Calu3 (cell line): ENCODE measurements around the gene CCDC150. TPM values are rescaled to one million over a fixed set of nuclear protein-coding genes. Genes with fewer than 3 reads are reported as not detected.
A peak's percentile ranks its signal among the peaks of the same experiment; 100 is the strongest.

ENCODE experiments used
- Bru-seq: library from RNA; stranded (reverse); fragments of 400-500 nt; gene quantifications from one replicate; lab custom pipeline; 2021; lab: Mats Ljungman, UMichigan
- BruChase-seq, 2 experiments: library from RNA; stranded (reverse); fragments of 400-500 nt; gene quantifications; one replicate each; lab custom pipeline; 2021; lab: Mats Ljungman, UMichigan
- BruUV-seq: library from RNA; stranded (reverse); fragments of 400-500 nt; replicated peaks from 2 replicates; lab custom pipeline; 2021; lab: Mats Ljungman, UMichigan
- CTCF ChIA-PET: fragments of 300-600 bp; sonication (Branson Sonifier 250); formaldehyde crosslinking; loops from one replicate; lab custom pipeline; 2022; ENCODE audit warnings: antibody characterized with exemption; lab: Charles Lee
- DNase-seq: peaks from one replicate; pipeline ENCODE4 v3.0.0; 2022
- H3K27ac Mint-ChIP-seq: one replicate; pipeline ENCODE4 v1.8.0; 2022; ENCODE audit warnings: mixed read lengths; ENCODE audit not compliant: unreplicated experiment
- H3K27me3 Mint-ChIP-seq: one replicate; pipeline ENCODE4 v1.8.0; 2022; ENCODE audit warnings: mixed read lengths; ENCODE audit not compliant: unreplicated experiment
- H3K36me3 Mint-ChIP-seq: one replicate; pipeline ENCODE4 v1.8.0; 2022; ENCODE audit warnings: mild to moderate bottlenecking, moderate library complexity, mixed read lengths; ENCODE audit not compliant: insufficient read depth, unreplicated experiment
- H3K4me1 Mint-ChIP-seq: one replicate; pipeline ENCODE4 v1.8.0; 2022; ENCODE audit warnings: mild to moderate bottlenecking, low read depth, mixed read lengths; ENCODE audit not compliant: unreplicated experiment
- H3K4me3 Mint-ChIP-seq: one replicate; pipeline ENCODE4 v1.8.0; 2022; ENCODE audit warnings: mild to moderate bottlenecking, low read depth, moderate library complexity, mixed read lengths; ENCODE audit not compliant: unreplicated experiment
- H3K9me3 Mint-ChIP-seq: one replicate; pipeline ENCODE4 v1.8.0; 2022; ENCODE audit warnings: low read depth, mixed read lengths; ENCODE audit not compliant: unreplicated experiment
- intact Hi-C: fragments of 100-400 bp; cut with micrococcal nuclease; formaldehyde crosslinking; loops from one replicate; pipeline ENCODE4 v1.10.0; 2022; ENCODE audit not compliant: unreplicated experiment
- long read RNA-seq: library from polyadenylated mRNA; stranded (forward); transcript quantifications from one replicate; pipeline ENCODE4 v2.0.0, GENCODE V29; 2022
- total RNA-seq: library from RNA; stranded (reverse); gene quantifications from 2 replicates; pipeline ENCODE4 v1.2.3, GENCODE V29; 2022
- TF ChIP-seq, protein P1 (sequence below): fragments of 200-600 bp; IDR thresholded peaks from one replicate; pipeline ENCODE4 v1.8.0; 2022; ENCODE audit warnings: antibody characterized with exemption; ENCODE audit not compliant: unreplicated experiment

CCDC150 gene
- total RNA-seq, result 20.2 and 21.7 TPM in 2 replicates
- percentile 66 among the genes with signal in this experiment for Bru-seq, nascent RNA
- BruChase-seq, experiment 1, labeled RNA remaining after a 6-hour chase, result percentile 52 among the genes with signal in this experiment
- BruChase-seq, experiment 2, labeled RNA remaining after a 2-hour chase, result percentile 56 among the genes with signal in this experiment
- long read RNA-seq, partial matches to known transcripts, result 1 of 6 reads
- long read RNA-seq, other reads (novel, unspliced or antisense), result 5 of 6 reads

DNA sequence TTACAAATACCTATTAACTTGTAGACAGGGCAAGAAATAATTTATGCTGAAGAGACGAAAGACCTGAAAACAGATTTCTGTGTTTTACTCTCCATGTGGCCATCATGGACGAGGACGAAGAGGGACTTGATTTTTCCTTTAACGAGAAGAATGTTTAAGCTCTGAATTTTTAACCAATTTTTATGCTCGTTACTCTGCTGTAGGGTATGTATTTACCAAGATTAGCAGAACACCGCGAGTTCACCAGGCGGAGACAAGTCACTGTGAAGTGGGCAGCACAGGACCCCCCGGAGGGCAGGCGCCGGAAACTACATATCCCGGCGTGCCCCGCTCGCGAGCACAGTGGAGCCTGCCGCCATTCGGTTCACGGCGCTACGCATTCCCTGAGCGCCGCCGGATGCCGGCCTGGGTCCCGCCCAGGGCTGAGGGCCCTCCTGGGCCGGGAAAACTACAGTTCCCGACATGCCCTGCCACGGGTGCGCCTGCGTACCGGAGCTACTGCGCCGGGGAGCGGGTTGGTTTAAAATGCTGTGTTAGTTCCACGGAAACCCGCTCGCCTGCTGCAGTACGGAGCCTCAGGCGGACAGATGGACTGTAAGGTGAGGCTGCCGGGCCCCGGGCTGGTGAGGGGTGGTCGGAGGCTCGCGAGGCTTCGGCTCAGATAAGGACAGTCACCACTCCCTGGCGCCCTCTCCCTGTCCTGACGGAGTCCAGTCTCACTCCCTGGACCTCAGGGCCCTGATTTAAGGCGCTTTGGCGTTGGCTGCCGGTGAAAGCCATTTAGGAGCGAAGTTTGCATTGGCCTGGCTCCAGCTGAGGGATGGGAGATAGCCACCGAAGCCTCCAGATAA, at the start of gene CCDC150:
Gene CCDC150 (plus strand): TSS at position 536 of the 851 bp plus-strand sequence. CDS start 52 bp downstream, at position 588.
- intact Hi-C loops, result loop anchor here (1.0 kb wide), 1 partner anchor 347 kb away; no protein-coding TSS in a partner anchor
- DNase-seq, result peak; percentile 97
- Mint-ChIP-seq H3K4me1 (peaks cover 23% of the 10 kb centered on the region), H3K27ac (peak within 1 kb of the TSS; percentile 93), H3K9me3 (peaks cover 3% of the 10 kb centered on the region), H3K4me3 (peak within 1 kb of the TSS; percentile 98), H3K27me3 (no peaks in the 10 kb centered on the region), H3K36me3 (peaks cover 23% of the 10 kb centered on the region)
- CTCF ChIA-PET, result interaction anchor here (1.0 kb wide), 1 partner anchor 57 kb away, joined by 4 read pairs; no protein-coding TSS in a partner anchor
- TF ChIP-seq, protein P1, sequence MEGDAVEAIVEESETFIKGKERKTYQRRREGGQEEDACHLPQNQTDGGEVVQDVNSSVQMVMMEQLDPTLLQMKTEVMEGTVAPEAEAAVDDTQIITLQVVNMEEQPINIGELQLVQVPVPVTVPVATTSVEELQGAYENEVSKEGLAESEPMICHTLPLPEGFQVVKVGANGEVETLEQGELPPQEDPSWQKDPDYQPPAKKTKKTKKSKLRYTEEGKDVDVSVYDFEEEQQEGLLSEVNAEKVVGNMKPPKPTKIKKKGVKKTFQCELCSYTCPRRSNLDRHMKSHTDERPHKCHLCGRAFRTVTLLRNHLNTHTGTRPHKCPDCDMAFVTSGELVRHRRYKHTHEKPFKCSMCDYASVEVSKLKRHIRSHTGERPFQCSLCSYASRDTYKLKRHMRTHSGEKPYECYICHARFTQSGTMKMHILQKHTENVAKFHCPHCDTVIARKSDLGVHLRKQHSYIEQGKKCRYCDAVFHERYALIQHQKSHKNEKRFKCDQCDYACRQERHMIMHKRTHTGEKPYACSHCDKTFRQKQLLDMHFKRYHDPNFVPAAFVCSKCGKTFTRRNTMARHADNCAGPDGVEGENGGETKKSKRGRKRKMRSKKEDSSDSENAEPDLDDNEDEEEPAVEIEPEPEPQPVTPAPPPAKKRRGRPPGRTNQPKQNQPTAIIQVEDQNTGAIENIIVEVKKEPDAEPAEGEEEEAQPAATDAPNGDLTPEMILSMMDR, result no peak
- BruUV-seq, result no TSS peak

DNA sequence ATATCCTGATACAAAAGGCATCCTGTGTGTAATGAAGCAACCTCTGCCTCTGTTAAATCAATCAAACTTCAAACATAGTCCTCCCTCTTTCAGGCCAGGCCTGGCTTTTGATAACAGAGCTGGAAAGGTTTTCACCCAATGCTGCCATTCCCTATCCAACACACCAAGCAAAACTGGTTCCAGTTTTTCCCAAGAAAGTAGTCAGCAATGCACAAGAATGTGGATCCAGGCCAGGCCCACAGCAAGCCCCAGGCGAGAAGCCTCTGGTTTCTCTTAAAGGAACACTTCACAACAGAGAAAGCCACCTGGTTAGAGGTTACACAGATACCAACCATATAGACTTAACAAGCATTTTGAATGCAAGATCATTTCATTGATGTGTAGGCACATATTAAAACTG, 49.2 kb upstream of the CCDC150 start:
- no TSS peak for BruUV-seq
- Mint-ChIP-seq H3K27ac (no peak overlapping the region), H3K27me3 (peaks cover 10% of the 10 kb centered on the region), H3K4me1 (peaks cover 8% of the 10 kb centered on the region), H3K9me3 (no peaks in the 10 kb centered on the region), H3K4me3 (no peak overlapping the region), H3K36me3 (peaks cover 15% of the 10 kb centered on the region)
- no peak for DNase-seq
- CTCF ChIA-PET, result no interaction called here
- intact Hi-C loops, result no loop called here
- TF ChIP-seq, protein P1, result no peak

DNA sequence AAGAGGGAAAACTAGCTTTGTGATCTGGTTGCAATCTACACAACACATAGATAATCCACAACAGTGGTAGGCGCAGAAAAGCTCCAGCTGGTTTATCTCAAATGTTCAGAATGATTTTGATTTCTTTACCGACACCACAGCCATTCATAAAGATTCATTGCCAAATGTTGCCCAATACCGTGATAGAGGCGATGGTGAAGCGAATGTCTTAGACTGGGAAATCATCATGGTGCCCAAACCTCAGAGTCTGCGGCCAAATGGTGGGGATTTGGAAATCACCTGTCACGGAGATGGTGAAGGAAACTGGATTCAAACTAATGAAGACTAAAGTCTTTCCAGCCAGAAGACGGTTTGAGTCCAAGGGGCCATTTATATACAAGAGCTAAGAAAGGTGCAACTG, 48.5 kb upstream of the CCDC150 start:
- peaks cover 8% of the 10 kb centered on the region for H3K4me1 Mint-ChIP-seq
- no peak overlapping the region for H3K4me3 Mint-ChIP-seq
- BruUV-seq, result no TSS peak
- H3K27ac Mint-ChIP-seq, result no peak overlapping the region
- H3K27me3 Mint-ChIP-seq, result peaks cover 17% of the 10 kb centered on the region
- H3K9me3 Mint-ChIP-seq, result no peaks in the 10 kb centered on the region
- TF ChIP-seq, protein P1, result no peak
- intact Hi-C loops, result no loop called here
- no peak for DNase-seq
- H3K36me3 Mint-ChIP-seq, result peaks cover 15% of the 10 kb centered on the region
- CTCF ChIA-PET, result no interaction called here

DNA sequence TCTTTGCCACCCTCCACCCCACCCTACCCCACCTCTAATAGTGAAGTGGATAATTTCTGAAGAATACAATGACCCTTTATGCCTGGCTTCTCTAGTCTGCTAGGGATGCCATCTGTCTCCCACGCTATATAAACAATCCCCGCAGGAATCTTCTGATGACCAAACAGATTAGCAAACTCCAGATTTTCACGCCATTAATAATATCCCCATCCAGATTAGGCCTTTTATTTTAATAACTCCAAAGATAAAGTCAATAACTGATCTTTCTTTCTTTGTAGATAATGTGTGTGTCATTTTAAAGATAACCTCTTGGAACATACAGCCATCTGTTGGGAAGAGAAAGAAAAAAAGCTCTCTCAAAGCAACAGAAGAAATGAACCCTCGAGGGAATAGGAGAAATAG, 47.9 kb upstream of the CCDC150 start:
- intact Hi-C loops, result no loop called here
- Mint-ChIP-seq H3K4me1 (peaks cover 3% of the 10 kb centered on the region), H3K4me3 (no peak overlapping the region), H3K36me3 (peaks cover 15% of the 10 kb centered on the region), H3K27ac (no peak overlapping the region), H3K27me3 (peaks cover 23% of the 10 kb centered on the region), H3K9me3 (no peaks in the 10 kb centered on the region)
- CTCF ChIA-PET, result interaction anchor here (1.3 kb wide), 1 partner anchor 16 kb away, joined by 4 read pairs; no protein-coding TSS in a partner anchor
- DNase-seq, result no peak
- no TSS peak for BruUV-seq
- TF ChIP-seq, protein P1, result no peak
